NCI-H2196 treated with DMSO at 0.1 percent for 48 hours (cell line): ENCODE measurements around the gene AOPEP.

Experiments used
- DNase-seq: peaks from one replicate; lab custom pipeline; 2025; ENCODE audit not compliant: unreplicated experiment; lab: John Stamatoyannopoulos, UW

AOPEP gene

DNA sequence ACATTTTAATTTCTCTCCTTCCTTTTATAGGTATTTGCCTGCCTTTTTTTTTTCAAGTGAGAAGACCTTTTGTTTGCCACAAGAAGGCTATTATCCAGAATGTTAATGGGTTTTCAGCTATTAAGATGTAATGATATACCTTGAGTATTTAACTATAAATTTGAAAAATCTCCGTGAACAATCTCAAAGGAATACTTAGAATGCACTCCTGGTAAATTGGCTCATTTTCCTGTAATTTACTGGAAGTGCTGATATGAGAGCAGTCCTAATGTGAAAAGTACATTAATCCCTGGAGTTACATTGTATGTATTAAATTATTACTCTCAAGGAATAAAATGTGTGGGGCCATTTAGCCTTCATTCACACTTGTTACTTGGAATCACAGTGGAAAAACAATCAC, 32.4 kb downstream of the AOPEP start:
- DNase-seq = no peak

DNA sequence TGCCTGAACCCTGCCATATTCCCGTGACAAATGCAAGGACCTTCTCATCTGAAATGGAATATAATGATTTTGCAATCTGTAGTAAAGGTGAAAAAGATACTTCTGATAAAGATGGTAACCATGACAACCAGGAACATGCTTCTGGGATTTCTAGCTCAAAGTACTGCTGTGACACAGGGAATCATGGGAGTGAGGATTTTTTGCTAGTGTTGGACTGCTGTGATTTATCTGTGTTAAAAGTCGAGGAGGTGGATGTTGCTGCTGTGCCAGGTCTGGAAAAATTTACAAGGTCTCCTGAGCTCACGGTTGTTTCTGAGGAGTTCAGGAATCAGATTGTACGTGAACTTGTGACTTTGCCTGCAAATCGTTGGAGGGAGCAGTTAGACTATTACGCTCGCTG, 33.5 kb downstream of the AOPEP start:
- DNase-seq = no peak

DNA sequence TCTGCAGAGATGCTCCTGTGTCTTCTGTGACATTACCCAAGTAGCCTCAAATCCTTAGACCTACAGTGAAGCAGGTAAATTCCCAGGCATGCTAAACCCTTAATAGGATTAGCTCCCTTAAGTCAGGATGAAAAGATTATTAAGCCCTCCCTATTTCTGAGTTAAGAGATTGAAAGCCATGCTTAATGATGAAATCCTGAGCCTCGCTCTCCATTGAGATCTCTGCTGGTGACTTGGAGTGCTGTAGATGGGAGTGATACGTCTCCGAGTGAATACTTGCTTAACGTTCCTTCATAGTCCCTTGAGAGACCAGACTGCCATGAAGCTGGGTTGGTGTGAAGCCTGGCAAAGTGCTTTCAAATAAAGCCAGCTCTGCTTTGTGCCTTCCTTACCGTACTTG, 34.2 kb downstream of the AOPEP start:
- no peak for DNase-seq

DNA sequence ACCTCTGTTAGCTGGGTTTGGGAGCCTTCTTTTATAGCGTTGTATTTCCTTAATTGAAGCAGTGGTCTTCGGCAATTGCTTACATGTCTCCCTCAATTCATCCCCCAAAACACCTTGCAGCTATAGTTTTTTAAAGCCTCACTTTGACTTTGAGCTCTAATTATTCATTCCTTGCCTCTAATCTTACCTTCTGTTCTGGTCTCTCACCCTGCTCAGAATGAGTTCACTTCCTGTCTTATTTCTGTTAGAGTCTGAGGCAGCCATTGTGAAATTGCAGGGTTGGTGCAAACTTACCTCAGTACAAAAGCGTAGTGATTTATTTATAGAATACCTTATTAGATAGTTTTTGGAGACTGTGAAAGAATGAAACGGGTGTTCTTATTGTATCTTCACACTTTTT, 35.0 kb downstream of the AOPEP start:
- no peak for DNase-seq

DNA sequence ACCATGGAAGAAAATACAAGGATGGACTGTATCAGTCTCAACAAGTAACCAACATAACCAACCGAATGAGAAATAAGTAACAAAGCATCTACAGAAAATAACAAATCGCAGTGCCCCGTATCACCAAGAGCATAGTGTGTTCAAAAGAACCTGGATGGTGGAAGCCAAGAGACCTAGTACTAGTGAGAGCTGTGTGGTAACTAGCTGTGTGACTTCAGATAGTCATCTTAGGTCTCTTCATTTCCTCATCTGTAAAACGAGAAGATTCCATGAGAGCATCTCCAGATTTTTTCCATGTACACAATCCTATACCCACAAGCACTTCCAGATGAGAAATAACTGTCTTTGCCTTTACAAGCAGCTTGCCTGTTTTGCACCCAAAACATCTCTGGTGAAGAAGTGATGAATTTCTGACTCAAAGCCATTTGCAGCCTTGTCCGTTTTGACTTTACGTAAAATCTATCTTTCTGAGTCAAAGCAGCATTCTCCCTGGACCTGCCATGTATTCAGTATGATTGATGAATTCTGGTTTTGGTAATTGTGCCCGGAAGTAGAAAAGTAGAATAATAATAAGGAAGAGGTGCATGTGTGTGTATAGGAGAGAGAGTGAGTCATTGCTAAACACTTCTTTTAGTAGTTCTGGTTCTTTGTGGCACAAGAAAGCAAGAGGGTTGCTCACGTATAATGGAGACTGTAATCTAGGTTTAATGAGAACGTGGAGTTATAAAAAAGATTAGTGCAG, 41.0 kb downstream of the AOPEP start:
- no peak for DNase-seq

DNA sequence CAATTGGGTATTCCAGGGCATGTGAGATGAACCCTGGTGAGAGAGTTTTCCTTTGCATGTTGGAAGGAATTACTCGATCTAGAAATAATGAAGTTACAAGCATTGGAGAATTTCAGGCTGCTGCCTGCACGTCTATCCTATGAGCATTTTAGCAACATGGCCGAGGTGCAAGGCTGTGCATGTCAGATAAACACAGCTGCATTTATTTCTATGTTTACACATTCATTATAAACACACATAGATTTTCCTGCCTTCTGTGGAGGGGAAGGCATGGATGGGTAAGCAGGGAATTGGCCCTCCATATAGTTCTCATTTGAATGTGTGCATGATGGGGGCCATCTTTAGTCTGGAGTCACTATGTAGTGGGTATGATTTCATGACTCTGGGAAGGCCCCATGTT, 42.3 kb downstream of the AOPEP start:
- DNase-seq = no peak

DNA sequence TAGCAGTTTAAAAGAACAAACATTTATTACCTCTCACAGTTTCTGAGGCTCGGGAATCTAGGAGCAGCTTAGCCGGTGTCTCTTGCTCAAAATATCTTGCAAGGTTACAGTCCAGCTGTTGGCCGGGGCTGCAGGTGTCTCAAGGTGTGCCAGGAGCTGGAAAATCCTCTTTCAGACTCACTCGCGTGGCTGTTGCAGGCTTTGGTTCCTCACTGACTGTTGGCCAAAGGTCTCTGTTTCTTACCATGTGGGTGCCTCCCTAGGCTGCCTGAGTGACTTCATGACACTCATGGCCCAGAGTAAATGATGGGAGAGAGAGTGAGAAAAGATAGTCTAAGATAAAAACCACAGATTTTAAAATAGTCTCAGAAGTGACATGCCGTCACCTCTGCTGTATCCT, 43.8 kb downstream of the AOPEP start:
- no peak for DNase-seq

DNA sequence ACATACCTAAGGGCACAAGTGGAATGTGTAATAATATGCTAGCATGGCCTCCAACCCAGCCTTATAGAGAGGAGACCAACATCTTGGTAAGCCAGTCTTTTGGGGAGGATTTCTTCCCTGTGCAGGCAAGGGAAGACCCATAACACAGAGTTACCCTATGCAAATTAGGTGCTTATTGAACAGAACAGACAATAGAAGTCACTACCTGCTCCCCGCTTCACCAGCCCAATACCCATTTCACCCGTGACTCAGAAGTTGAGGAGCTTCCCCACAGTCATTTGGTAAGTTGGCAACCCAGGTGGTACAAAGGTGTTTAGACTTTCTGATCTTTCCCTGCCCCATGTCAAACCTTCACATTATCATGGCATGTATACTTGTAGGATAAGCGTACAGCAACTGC, 44.6 kb downstream of the AOPEP start:
- no peak for DNase-seq

DNA sequence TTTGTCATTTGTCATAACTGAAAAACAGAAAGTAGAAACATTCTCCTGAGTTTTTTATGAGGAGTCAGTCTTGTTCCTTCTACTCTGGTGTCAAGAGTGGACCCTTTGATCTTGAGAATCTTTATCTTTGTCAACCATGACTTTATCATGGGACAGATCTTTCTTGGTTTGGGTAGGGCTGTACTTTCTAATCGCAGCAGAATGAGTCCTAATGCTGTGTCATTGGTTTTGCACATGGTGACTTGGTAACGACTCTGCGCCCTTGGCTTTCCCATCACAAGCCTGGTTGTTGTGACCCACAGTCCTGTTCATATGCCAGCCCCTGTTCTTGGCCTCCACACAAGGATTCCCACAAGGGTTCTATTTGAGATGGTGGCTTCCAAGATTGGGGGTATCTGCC, 45.6 kb downstream of the AOPEP start:
- no peak for DNase-seq

DNA sequence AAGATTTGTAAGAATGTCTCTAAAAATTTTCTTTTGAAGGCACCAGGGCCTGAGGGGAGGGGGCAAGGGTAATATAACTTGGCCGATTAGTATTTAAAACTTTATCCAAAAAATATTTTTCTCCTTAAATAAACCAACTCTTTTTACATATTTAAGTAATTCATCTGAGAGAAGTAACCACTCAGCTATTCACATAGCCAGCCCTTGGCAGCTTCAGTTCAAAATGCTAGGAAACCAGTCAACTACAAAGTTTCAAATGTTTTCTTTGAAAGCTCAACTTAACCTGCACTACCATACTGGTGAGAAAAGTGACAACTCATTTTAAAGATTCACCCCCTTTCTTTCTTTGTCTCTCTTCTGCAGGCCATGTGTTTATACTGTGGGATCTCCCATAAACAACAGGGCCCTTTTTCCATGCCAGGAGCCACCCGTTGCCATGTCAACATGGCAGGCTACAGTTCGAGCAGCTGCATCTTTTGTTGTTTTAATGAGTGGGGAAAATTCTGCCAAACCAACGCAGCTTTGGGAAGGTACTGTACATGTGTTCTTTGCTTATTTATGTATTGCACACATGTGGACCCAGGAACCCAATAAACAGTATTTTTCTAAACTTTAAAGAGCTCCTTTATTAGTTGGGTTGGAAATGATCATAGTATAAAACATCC, 46.3 kb downstream of the AOPEP start:
- DNase-seq = peak; percentile 76

DNA sequence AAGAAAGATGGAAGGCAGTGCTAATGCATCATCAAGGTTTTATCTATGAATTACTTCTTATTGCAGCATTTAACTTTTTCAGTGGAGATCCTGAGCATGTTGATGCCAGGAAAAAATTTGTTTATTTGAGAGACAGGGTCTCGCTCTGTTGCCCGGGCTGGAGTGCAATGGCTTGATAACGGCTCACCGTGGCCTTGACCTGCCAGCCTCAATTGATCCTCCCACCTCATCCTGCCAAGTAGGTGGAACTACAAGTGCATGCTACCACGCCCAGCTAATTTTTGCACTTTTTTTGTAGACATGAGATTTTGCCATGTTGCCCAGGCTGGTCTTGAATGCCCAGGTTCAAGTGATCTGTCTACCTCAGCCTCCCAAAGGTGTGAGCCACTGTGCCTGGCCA, 47.2 kb downstream of the AOPEP start:
- DNase-seq = no peak

DNA sequence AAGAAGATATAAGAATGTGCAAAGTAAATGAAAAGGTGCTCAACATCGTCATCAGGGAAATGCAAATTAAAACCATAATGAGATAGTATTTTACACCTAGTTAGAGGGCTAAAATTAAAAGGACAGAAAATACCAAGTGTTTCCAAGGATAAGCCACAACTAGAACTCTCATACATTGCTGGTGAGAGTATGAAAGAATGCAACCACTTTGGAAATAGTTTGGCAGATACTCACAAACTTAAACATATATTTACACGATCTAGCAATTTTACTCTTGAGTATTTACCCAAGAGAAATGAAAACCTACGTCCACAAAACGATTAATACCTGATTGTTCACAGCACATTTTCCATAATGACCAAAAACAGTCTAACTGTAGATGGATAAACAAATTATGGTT, 51.5 kb downstream of the AOPEP start:
- no peak for DNase-seq

DNA sequence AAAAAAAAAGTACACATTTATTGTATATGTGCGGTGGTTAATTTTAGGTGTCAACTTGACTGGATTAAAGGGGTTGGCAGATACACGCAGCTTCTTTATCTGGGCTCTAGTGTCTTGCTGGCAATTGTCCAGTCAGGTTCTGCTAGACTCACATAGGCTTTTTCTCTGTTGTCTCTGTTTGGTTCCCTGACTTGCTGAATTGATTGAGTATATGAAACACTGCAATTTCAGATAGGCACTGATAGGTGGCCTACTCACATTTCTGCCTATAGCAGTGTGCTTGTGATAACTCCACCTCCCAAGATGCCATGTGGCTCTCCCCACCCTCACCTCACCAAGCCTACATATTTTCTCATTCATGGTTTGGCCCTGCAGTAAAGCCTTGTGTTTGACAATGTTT, 52.5 kb downstream of the AOPEP start:
- no peak for DNase-seq

DNA sequence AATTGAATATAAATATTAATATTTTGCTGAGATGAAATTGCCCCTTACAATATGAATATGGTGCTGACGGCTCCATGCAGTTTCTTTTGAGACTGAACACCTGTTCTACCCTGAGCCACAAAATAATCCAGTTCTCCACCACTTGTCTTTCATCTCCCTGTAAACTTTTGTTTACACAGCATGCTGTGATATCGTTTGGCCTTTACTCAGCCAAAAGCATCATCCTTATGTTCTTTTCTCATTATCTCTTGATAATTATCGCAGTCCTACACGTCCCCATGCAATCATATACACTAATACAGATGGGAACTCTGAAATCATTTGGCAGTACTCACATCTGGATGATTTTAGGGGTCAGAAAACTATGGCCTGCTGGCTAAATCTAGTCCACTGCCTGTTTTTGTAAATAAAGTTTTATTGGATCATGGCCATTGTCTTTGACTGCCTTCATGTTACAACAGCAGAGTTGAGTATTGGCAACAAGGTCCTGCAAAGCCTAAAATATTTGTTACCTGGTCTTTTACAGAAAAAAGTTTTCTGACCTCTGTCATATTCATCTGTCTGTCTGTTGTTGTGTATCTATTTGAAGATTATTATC, 53.3 kb downstream of the AOPEP start:
- no peak for DNase-seq

DNA sequence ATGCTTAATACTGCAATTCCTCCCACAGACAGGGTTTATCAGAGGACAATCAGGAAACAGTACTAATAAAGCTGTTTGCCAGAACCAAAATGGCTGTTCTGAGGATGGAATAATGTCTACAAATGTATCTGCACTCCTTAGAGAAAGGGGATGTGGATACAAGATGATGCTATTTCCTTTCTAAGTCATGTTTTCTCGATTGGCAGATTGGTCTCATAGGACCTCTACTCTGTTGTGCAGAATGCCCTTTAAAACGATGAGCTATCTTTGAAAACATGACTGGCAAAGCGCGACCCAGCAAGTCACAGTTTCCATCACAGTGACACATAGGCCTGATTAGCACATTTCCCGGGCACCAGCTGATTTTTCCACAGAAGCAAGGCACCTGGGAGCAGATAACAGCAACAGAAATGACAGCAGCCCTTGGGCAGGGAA, 54.0 kb downstream of the AOPEP start:
- no peak for DNase-seq

DNA sequence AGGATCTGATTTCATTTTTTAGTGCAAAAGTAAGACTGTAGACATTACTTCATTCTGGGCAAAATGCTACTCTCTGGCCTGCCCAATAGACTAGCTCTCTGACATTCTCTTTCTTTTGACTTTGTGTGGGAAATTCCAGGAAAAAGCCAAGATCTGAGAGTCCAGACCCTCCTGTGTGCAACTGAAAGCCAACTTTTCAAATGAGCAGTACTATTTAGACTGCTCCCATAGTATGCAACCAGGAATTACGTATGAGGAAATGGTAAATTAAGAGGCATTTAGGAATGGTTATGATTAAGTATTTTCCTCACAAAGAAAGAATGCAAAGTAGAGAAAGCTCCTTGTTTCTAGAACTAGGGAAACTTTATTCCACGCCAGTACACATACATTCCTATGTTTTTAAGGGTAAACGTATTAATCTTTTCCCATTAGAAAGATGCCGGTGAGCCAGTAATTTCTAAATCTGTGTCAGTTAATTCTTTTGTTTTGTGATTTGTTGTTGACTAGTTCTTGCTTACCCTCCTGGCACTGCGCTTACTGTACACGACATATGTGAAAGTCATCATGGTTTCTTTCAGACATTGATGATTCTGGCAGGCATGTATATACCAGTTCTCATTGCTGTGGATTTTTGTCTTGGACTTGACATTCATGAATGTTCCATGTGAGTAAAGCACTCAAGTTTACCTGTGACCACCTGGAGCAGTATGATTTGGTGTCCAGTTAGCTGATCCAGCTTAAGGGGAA, 56.0 kb downstream of the AOPEP start:
- no peak for DNase-seq

DNA sequence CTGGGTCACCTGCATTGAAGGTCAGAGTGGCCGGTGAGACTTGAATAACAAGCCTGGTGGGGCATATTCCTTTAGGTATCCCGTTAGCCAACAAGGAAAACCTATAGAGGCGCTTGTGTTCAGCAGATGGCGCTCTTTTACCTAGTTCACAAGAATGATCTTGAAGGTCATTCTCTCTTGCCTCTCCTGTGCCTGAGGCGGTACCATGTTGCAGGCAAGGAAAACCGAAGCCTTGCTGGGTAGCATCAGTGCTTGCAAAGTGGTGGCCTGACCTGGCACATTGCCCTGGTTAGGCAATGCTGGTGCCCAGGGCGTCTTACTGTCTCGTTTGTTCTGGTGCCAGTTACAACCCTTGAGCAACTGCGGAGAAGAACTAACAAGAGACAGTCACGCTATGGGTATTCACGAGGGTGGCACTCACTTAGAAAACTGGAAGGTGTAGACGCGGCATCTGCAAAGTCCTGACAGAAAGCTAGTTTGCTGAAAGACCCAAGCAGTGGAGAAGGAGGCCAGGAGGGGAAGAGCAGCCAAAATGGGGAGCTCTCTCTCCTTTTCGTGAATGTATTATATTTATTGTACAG, 56.7 kb downstream of the AOPEP start:
- DNase-seq = peak; percentile 96

DNA sequence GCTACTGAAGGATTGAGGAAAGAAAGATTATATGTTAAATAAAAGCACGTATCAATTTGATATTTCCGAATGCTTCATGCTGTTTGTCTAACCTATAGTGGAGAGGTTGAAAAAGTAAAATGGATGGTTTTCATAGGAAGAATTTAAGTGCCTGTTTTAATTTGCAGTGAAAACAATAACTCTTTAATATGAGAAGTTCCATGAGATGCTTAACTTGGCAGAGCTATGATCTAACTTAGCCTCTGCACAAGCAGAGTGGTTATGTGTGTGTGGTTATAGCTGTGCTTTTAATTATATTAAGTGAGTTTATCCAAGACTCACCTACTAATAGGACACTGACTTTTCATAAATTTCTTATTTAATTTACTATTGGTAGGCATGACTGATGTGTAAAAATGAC, 57.4 kb downstream of the AOPEP start:
- no peak for DNase-seq

DNA sequence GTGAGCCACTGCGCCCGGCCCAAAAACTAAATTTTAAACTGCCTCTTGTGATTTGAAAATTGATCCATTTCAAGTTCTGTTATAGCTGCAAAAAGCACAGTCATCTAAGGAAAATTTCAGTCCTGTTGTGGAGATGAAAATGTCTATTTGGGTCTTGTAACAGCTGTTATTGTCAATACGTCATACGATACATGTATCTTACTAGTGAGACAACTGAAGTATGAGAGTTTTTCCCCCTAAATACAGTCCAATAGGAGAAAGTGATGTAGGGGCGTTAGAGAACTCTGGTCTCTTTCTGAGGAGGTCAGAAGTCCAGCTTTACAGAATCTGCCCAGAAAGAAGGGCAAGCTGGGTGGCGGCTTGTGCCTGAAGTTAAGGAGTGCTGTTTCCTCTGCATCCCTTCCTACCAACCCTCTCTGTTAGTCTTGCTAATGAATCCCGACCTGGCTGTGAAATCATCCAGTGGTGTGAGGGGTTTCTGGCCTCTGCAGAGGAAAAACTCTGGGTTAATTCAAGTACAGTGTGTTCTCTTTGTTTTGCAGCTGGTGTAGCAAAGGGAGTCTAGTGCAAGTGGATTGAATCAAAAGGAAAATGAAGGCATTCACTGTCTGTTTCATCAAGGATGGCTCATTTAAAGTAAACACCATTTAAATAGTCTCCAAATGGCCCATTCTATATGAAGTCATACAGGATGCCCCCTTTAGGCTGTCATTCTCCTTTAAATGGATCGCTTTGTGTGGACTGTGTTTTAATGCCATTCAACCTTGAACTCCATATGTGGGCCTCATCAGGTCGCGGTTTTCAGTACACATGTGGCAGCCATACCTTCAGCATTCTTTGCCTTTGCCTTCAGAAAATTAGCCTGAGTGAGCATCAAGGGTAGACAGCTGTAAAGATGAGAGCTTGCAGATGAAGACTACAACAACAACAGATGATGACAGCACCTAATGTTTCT, 59.0 kb downstream of the AOPEP start:
- DNase-seq = no peak

DNA sequence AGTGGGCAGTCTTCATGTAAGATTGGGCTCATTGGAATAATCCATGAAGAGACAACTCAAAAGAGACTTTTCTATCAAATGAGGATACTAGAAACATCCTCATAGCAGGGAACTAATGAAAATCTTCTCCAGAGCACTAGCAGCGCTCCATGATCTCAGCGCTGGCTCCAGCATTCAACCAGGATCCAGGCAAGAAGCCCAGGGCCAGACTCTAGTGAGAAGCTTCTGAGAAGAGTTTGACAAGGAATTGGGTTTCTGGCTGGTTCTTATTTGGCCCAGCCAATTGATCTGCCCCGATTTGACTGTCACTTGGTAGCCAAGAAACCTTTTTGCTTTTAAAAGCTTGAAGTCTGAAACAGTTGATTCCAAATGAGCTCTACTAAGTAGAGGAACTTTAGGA, 60.1 kb downstream of the AOPEP start:
- DNase-seq = no peak
